SU-DHL-6 (cell line): ENCODE data around the gene GABBR1.

Experiments
- CTCF ChIP-seq: fragments of 200-600 bp; sonication (generic); IDR thresholded peaks from one replicate; pipeline ENCODE4 v1.5.1; 2017; ENCODE audit warnings: antibody characterized with exemption, mild to moderate bottlenecking, low read length, moderate library complexity; ENCODE audit not compliant: insufficient read depth, poor library complexity, severe bottlenecking
- EZH2phosphoT487 ChIP-seq: fragments of 200-600 bp; sonication (generic), shearing (Covaris generic); conservative IDR thresholded peaks from 2 replicates; pipeline ENCODE4 v1.6.1; 2018; ENCODE audit warnings: mild to moderate bottlenecking, antibody characterized with exemption, low read length, moderate library complexity, mixed read lengths

- TF ChIP-seq CTCF (no peak), EZH2phosphoT487 (no peak)
Measured at GRCh38 chr6:29598172-29598747, 34.7 kb downstream of the GABBR1 start.
